HG03196 (cell line): ENCODE measurements around the gene DCLRE1B.

ENCODE experiments used
- ATAC-seq: cut with Tn5 transposase; IDR thresholded peaks from one replicate; pipeline ENCODE4 v1.9.1; 2021; ENCODE audit not compliant: unreplicated experiment

The DCLRE1B gene

DNA sequence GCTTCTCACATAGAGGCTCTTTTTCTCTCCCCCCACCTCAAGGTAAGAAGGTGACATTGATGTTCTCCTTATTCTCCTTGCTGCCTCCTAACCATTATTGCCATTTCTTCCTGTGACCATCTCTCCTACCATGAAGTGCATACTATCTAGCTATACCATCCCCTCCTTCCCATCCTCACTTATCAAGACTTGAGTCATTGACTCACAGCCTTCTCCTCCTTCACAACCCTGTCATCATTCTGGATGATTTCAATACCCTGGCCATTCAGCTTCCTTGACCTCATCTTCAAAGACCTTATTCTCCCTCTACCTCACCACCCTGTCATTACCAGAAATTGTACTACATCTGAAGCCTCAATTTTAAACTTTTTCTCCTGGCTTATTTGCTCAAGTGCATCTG lies 13.1 kb downstream of the DCLRE1B start:
- no peak for ATAC-seq

DNA sequence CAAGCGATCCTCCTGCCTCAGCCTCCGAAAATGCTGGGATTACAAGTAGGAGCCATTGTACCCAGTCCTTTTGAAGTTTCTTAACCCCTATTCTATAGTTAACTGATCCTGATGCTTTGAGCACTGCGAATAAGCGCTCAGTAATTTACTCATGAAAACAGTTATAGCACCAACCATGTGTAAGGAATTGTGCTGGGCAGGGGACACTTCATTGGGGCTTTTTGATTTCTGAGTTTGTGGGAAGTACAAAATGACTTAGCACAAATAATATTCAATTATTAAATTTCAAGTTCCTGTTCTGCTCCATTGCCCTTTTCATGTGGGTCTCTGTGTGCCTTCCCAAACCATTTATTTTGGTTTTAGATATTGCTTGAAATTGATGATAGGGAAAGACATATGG lies 17.8 kb downstream of the DCLRE1B start:
- no peak for ATAC-seq

DNA sequence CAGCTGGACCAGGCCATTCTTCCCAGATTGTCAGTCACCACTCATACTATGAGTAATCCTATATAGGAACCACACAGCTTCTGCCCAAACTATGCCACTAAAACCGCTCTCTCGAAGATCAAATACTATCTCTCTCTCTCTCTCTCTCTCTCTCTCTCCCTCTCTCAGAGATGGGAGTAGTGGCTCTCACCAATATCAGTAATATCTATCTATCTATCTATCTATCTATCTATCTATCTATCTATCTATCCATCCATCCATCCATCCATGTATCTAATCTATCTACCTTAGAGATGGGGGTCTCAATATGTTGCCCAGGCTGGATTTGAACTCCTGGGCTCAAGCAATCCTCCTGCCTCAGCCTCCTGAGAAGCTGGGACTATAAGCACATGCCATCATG lies 19.3 kb downstream of the DCLRE1B start:
- no peak for ATAC-seq

DNA sequence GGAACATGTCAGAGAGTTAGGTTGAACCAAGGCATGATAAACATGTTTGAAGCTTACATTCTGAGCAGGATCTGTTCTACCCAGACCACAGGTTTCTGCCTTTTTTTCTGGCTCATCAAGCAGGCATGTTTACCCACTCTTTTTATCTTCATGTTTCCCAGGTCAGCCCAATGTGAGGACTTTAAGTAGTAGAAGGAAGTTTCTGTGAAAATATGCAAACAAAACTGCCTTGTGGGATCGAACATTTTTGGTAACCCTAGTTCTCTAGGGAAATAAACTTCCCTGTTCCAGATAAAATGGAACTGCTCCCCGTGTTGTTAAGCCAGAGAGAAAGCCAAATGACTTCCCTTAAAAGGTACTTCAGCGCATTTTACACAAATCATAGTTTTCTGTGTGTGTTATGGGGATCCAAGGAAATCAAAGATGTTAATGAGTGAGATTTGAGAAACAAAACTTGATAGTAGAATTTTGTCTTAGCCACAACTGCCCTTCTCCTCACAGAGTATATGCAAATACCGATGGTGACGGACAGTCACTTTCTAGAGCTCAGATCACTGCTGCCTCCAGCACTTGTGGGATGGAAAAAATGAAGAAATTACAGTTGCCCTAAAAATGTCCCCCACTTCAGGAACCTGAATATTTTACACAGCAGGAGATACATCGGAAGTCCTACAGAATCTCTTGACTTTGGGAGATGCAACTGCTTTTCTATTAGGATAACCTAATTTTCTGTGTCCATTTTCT lies 23.2 kb downstream of the DCLRE1B start:
- ATAC-seq: no peak

DNA sequence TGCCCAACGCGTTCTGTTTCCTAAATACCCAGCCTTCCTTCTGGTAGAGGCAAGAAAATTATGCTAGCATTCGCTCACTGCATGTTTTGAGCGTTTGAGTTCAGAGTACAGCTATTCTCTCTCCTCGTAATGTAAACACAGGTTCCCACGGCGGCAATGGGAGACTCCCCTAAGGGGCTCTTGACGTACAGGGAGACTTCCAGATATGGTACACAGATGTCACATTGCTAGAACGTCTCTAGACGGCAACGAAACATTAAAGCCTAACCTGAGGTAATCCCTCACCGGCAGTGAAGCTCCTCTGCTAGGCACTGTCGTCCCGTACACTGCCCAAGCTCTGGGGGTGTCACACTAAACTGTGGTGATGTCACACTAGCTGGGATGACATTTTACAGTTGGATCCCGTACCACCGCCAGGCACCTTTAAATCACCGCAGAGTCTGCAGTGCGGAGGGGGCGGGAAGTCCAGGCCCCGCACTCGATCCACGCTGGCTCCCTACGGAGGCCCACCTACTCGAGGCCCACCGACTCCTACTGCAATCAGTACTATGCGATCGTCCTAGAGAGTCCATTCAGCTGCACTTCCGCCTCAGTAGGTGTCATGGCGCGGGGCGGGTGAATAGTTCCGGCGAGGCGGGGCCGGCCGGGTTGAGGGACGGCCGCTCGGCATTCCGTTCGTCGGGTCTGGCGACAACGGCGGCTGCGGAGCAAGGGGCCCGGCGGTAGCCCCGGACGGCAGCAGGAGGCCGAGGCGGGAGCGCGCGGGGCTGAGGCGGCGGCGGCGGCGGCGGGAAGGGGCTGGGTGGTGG lies 24.0 kb downstream of the DCLRE1B start, which contains the start of gene HIPK1:
HIPK1 (plus strand) TSS at position 384 of the 809 bp plus-strand sequence.
- ATAC-seq: peak; percentile 66

DNA sequence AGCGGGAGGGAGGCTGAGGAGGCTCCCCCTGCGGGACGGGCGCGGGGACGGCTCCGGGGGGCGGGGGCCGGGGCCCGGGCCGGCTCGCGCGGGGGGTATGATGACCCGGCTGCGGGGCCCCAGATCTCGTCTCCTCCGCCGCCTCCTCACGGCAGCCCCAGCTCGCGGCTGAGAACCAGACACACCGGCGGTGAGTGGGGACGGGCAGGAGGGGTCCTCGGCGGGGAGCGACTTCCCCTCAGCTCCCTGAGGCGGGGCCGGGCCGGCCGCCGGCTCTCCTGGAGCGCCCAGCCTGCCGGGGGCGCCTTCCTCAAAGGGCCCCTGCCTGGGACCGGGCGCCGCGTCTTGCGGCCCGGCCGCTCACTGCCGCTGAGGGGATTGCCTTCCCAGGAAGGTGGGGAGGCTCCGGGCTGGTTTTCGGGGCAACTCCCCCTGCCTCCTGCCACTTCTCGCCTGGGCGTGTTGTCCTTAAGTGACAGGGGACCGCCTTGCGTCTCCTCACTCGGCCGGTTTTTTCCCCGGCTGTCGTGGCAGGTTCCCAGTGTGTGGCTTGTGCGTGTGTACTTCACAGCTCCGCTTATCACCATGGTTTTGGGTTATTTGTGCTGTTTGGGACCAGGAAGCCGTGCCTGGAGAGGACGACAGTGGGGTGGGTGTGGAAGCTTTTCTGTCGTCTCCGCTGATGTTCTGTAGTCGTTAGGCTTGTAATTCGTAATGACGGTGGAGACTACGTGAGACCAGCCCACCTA lies 24.8 kb downstream of the DCLRE1B start:
- peak; percentile 32 for ATAC-seq

DNA sequence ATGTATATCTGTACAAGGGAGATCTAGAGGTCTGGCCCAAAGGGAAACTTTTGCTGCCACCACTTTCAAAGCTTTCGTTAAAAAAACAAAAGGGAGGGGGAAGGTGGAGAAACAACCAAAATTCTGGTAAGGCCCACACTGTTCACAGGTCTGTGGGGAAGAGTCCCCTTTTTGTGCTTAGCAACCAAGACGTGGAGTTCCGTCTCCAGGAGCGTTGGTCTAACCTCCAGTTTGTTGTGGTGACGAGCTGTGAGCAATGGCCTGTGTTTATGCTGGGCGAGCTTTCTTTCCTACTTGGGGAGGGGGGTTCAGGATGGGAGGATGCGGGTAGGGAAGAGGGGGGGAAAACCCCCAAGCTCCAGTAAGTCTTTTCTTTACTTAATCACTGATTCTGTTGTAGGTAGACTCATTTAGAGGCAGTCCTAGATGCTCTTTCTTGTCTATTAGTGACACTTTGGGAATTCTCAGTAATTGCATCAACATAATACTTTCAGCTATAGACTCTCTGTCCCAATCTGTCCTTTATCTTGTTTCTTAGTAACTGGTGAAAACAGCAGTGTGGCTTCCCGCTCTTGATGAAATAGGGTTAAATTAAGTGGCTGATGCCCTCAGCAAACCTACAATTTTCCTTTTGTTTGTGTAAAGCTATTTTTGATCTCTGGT lies 25.5 kb downstream of the DCLRE1B start:
- ATAC-seq: peak; percentile 27

DNA sequence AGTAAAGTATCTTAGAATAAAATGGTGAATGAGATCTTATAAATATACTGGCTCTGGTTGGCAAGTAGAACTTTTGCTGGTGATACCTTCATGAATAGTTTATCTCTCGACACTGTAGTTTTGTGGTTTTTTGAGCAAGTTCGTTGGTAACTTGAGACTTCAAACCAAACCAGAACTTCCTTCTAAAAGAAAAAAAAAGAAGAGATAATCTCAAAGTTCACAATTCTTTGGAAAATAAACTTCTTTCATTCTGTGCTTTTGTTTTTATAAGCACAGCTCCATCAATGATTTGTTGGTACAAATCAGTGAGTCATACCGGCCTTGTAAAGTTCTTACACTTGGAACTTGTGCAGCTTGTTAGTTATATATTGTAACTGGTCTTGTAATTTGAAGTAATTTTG lies 26.3 kb downstream of the DCLRE1B start:
- no peak for ATAC-seq

DNA sequence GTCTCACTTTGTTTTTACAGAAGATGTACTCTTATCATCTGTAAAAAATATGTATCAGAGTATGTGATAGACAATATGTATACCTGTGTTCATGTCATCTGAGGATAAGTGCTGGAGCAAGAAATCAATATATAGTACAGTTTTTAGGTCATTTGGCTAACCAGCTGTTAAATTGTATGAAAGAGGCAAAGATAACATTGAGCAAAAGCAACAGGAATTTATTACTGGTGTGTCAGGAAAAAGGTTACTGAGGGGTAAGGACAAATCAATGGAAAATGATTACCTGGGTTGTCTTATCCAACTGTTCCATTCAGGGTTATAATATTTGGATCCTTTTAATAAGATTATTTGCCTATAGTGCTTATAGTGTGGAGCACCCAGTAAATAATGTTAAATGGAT lies 28.9 kb downstream of the DCLRE1B start:
- ATAC-seq: no peak

DNA sequence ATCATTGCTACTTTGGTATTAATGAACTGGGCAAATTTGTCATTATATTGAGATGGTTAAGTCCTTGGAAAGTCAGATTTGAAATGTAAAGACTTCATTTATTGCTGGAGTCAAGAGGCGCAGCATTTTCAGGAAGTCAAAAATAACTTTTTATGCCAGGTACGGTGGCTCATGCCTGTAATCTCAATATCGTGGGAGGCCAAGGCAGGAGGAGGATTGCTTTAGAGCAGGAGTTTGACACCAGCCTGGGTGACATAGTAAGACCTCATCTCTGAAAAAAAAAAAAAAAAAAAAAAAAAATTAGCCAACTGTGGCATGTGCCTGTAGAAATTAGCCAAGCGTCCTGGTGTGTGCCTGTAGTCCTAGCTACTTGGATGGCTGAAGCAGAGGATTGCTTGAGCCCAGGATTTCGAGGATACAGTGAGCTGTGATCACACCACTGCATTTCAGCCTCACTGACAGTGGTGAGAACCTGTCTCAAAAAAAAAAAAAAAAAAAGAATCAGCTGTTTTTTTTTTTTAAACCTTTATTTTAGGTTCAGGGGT lies 29.5 kb downstream of the DCLRE1B start:
- no peak for ATAC-seq

DNA sequence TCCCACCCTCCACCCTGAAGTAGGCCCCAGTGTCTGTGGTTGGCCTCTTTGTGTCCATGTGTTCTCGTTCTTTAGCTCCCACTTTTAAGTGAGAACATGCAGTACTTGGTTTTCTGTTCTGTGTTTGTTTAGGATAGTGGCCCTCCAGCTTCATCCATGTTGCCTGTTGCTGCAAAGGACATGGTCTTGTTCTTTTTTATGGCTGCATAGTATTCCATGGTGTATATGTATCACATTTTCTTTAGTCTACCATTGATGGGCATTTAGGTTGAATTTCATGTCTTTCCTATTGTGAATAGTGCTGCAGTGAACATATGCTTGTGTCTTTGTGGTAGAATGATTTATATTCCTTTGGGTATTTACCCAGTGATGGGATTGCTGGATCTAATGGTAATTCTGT lies 30.1 kb downstream of the DCLRE1B start:
- no peak for ATAC-seq

DNA sequence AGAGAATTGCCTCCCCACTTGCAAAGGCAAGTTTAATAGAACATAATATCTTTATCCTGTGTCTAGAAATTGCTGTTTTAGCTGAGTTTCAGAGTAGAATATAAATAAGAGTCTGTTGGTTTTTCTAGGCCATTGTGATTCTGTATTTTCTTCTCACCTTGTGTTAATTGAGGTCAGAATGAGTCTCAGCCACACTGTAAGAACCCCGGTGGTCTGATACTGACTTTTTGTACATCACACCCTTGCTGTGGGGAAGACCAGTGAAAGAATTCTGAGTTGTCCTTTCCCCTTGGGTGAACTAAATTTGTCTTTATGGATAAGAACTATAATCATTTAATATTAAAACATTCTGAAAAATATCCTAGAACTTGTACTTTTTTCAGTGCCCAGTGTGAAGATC lies 30.8 kb downstream of the DCLRE1B start:
- ATAC-seq: no peak

DNA sequence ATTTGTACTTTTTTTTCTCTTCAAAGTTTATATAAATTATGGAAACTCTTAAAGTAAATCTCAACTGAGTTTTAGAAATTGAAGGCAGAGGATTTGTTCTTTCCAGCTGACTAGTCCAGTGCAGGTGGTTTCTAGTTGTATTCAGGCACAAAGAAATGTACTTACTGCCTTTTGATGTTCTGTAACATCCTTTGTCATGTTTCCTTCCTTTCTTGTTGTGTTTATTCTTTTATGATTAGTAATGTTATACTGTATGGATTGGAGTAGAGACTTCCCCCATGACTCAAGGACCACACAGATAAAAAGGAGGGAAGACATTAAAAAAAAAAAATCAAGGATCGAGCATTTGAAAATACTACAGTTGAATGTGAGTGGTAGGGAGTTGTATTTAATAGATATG lies 32.0 kb downstream of the DCLRE1B start:
- no peak for ATAC-seq

DNA sequence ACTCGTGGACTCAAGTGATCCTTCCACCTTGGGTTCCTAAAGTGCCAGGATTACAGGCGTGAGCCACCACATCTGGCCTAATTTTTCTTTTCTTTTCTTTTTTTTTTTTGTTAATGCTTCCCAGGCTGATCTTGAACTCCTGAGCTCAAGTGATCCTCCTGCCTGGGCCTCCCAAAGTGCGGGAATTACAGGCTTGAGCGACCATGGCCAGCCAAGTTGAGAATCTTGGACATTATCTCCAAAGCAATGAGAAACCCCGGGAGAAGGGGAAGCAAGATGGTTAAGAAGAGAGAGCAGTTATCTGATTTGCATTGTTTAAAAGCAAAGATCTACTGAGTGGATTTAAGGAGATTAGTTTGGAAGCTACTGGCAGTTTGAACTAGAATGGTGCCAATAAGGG lies 33.1 kb downstream of the DCLRE1B start:
- no peak for ATAC-seq

DNA sequence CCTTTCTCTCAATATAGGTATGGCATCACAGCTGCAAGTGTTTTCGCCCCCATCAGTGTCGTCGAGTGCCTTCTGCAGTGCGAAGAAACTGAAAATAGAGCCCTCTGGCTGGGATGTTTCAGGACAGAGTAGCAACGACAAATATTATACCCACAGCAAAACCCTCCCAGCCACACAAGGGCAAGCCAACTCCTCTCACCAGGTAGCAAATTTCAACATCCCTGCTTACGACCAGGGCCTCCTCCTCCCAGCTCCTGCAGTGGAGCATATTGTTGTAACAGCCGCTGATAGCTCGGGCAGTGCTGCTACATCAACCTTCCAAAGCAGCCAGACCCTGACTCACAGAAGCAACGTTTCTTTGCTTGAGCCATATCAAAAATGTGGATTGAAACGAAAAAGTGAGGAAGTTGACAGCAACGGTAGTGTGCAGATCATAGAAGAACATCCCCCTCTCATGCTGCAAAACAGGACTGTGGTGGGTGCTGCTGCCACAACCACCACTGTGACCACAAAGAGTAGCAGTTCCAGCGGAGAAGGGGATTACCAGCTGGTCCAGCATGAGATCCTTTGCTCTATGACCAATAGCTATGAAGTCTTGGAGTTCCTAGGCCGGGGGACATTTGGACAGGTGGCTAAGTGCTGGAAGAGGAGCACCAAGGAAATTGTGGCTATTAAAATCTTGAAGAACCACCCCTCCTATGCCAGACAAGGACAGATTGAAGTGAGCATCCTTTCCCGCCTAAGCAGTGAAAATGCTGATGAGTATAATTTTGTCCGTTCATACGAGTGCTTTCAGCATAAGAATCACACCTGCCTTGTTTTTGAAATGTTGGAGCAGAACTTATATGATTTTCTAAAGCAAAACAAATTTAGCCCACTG lies 35.5 kb downstream of the DCLRE1B start:
- no peak for ATAC-seq

DNA sequence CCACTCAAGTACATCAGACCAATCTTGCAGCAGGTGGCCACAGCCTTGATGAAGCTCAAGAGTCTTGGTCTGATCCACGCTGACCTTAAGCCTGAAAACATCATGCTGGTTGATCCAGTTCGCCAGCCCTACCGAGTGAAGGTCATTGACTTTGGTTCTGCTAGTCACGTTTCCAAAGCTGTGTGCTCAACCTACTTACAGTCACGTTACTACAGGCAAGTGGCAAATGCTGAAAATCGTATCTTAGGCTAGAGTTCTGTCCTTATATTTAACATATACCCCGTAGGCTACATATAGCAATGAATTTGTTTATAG lies 36.1 kb downstream of the DCLRE1B start:
- ATAC-seq: no peak

DNA sequence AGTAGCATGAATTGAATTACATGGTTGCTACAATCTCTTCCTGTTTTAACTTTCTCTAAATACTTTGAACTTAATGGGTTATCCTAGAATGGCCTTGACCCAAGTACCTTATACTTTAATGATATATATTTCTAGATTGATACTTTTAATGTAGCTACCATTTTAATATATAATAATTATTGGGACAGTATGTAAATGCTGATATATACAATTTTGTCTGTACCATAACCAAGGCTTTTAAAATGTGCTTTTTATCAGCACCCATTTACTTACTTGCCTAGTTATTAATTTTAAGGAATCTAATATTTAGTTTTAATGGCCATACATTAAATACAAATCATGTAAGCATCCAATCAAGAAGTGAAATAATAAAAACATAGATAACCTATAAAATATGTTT lies 37.4 kb downstream of the DCLRE1B start:
- no peak for ATAC-seq

DNA sequence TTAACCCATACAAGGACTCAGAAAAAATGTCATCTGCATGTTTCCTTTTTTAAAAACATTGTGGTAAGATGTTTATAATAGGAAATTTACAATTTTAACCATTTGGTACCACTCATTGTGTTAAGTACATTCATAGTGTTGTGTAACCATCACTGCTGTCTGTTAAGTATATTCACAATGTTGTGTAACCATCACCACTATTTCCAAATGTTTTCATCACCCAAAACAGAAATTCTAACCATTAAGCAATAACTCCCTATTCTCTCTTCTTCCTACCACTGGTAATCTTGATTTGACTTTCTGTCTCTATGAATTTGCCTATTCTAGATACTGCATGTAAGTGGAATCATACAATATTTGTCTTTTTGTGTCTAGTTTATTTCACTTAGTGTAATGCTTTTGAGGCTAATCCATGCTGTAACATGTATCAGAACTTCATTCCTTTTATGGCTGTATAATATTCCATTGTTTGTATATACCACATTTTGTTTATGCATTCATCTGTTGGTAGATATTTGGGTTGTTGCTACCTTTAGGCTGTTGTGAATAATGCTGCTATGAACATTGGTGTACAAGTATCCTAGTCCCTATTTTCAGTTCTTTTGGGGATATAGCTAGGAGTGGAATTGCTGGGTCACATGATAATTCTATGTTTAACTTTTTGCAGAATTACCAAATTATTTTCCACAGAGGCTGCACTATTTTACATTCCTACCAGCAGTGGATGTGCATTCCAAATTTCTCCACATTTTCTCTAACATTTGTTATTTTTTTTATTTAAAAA lies 38.1 kb downstream of the DCLRE1B start:
- ATAC-seq: no peak

DNA sequence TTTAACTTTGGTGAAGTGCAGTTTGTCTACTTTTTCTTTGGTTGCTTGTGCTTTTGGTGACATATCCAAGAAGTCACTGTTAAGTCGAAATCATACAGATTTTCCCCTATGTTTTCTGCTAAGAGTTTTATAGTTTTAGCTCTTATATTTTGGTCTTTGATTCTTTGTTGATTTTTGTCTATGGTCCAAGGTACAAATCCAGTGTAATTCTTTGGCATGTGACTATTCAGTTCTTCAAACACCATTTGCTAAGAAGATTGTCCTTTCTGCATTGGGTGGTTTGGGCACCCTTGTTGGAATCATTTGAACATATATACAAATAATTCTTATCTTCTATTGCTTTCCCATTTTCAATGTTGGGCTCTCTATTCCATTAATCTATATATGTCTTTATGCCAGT lies 40.2 kb downstream of the DCLRE1B start:
- no peak for ATAC-seq
